ENCODE measurements around the gene CNN2.
A peak's percentile ranks its signal among the peaks of the same experiment; 100 is the strongest.

The CNN2 gene

DNA sequence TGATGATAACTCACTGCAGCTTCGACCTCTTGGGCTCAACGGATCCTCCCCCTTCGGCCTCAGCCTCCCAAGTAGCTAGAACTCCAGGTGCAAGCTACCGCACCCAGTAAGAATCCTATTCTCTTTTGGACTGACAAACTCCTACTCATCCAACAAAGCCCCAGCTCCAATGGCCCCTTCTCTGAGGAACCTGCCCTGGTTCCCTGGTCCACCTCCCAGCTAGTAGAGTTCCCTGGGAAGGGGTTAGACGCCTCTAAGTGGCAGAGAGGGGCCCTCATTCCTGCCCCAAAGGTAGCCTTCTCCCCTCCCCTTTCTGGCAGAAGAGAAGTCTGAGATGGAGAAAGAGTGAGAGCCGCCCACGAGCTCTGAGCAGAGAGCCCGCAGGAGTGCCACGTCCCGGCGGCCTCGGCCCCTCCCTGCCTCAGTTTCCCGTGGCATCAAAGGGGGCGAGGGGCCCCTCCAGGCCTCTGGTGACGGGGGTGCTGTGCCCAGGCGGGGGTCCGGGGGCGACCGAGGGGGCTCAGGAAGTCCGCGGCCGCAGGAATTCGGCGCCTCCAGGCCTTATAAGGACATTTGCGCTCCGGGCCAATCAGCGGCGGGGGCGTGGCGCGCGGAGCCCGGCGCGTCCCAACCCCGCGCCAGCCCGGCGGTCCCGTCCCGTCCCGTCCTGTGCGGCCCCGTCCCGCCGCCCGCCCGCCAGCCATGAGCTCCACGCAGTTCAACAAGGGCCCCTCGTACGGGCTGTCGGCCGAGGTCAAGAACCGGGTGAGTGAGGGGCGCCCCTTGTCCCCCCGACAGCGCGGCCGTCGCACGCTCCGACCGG, at the start of gene CNN2:
TSS of gene CNN2 (plus strand) at position 649 of the 823 bp plus-strand sequence. CDS start at position 703, 54 bp downstream.
- no peak for DNase-seq

DNA sequence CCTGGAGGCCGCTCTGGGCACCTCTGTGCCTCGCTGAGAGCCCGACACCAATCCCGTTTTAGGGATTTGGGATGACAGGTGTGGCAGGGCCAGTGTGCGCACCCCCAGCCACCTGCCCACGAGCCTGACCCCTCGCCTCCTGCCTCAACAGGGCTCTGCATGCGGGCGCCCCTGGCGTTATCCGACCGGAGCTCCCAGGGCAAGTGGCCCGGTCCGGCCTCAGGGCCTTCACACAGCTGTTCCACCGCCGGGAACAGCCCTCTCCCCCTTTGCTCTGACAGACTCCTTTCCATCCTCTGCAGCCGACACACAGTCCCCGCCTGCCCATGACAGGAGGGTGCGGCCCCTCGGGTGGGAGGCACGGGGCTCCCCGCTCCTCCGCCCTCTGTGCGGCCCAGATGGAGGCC, 49.3 kb upstream of the CNN2 start:
- DNase-seq, result no peak

- no peak for DNase-seq
These were observed 47.1 kb upstream of the CNN2 start for GRCh38 chr19:979318-979741.

DNA sequence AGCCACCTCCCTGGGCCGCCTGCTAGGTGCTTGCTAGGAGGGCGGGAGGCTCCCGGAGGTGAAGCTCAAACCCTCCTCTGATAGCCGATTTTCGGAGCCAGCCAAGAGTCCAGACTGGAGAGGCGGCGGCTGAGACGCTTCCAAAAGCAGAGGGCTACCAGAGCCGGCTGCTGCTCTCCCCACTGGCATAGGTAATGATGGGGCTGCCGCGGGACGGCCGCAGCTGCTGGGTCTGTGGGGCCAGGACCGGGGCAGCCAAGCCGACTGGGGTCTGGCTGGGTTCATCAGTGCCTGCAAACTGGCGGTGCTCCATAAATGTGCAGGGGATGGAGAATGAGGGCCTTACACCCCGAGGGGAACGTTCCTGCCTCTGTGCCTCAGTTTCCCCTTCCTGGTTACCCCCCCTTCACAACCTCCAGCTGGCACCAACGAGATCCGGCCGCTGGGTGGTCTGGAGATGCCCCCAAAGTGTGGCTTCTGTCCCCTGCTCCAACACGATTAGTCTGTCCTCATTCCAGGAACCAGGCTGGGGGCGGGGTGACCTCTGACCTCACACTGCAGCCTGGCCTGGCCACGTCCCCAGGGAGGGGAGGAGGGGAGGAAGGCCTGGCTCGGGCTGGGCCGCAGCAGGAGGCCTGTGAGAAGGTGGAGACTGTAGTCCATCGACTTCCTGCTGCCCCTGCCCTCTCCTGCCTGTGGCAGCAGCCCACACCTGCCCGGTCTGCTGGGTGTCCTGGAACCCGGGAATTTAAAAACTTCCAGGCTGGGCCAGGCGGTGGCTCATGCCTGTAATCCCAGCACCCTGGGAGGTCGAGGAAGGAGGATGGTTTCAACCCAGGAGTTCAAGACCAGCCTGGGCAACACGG, 46.0 kb upstream of the CNN2 start:
- no peak for DNase-seq

GRCh38 chr19:982567-983170, 43.7 kb upstream of the CNN2 start:
- no peak for DNase-seq

- peak; percentile 67 for DNase-seq
These were observed 42.0 kb upstream of the CNN2 start, which contains the start of gene WDR18 for GRCh38 chr19:984165-984967. Gene WDR18 (plus strand): TSS chr19:984345. CDS start chr19:984354, 9 bp downstream.

DNA sequence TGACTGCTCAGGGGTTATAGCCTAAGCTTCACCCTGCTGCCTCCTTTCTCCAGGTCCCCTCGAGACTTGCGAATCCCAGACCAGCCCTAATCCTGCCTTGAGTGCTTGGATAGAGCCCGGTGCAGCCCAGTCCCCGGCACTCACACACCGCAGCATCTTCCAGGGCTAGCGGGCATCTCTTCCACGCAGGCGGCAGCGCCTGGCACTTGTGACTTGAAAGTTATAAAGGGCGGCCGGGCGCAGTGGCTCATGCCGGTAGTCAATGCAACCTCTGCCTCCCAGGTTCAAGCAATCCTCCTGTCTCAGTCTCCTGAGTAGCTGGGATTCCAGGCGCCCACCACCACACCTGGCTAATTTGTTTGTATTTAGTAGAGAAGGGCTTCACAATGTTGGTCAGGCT, 40.3 kb upstream of the CNN2 start:
- no peak for DNase-seq

DNA sequence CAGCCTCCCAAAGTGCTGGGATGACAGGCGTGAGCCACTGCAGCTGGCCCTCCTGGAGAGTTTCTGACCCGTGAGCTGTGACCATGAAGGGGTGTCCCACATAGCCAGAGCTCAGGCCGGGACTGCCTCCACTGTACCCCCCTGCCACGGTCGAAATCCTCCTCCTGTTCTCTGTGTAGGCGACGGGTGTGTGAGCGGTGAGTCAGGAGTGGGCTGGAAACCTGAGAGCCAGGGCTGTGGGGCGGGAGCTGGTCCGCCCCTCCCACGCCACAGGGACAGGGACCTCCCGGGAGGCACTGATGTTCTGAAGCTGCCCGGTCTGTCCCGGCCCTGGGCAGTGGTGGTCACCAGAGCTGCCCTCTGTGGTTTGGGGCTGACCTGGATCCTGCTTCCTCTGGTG, 38.3 kb upstream of the CNN2 start:
- DNase-seq, result no peak

GRCh38 chr19:988510-988909, 37.9 kb upstream of the CNN2 start:
- DNase-seq, result no peak

GRCh38 chr19:989381-990081, 36.9 kb upstream of the CNN2 start:
- DNase-seq, result no peak

DNA sequence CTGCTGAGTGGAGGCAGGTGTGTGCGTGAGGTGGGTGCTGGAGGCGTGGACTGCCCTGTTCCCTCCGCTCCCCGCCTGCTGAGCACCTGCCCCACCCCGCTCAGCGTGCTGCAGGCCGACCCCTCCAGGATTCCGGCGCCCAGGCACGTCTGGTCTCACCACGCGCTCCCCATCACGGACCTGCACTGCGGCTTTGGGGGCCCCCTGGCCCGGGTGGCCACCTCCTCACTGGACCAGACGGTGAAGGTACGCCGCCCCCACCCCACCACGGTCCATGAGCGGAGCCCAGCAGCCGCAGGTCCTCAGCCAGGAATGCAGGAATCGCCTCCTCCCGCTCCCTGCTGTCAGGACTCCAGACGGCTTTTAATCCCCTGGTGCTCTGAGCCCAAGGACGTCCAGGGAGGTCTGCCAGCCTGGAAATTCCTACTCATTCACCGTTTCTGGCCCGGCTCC, 36.3 kb upstream of the CNN2 start:
- DNase-seq, result no peak

GRCh38 chr19:990746-991145, 35.7 kb upstream of the CNN2 start:
- DNase-seq, result no peak

DNA sequence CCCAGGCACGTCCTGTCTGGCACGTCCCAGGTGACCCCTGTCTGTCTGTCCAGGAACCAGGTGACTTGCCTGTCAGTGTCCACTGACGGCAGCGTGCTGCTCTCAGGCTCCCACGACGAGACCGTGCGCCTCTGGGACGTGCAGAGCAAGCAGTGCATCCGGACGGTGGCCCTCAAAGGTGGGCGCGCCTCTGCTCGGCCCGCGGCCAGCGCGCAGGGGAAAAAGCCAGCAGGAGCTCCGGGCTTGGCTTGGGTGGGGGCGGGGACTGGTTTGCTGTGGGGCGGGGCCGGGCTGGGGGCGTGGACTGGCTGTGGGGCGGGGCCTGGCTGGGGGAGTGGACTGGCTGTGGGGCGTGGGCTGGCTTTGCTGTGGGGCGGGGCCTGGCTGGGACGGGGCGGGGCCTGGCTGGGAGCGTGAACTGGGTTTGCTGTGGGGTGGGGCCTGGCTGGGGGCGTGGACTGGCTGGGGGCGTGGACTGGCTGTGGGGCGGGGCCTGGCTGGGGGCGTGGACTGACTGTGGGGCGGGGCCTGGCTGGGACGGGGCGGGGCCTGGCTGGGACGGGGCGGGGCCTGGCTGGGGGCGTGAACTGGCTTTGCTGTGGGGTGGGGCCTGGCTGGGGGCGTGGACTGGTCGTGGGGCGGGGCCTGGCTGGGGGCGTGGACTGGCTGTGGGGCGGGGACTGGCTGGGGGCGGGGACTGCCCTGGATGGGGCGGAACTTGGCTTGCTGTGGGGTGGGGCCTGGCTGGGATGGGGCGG, 35.1 kb upstream of the CNN2 start:
- no peak for DNase-seq

- no peak for DNase-seq
These were observed 34.3 kb upstream of the CNN2 start for GRCh38 chr19:991932-992669.

GRCh38 chr19:992670-993055, 33.7 kb upstream of the CNN2 start:
- no peak for DNase-seq

DNA sequence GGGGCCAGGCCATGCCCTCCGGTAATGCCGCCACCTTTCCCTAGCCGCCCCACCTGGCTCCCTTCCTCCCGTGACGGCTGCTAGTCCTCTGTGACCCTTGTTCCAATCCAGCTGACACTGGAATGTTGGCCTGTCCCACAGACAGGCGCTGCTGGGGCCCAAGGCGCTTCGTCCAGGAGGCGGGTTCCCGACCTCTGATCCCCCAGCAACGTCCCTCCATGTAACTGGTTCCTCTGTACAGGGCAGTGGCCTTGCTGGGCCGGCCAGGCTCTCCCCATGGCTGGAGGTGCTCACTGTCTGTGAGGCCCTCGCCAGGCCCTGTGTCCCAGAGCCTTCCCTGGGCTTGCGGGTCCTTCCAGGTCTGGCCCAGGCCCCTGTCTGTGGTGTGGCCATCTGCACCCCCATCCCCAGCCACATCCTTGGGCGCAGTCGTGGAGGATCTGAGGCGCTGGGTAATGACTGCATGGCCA, 33.0 kb upstream of the CNN2 start:
- DNase-seq, result no peak

DNA sequence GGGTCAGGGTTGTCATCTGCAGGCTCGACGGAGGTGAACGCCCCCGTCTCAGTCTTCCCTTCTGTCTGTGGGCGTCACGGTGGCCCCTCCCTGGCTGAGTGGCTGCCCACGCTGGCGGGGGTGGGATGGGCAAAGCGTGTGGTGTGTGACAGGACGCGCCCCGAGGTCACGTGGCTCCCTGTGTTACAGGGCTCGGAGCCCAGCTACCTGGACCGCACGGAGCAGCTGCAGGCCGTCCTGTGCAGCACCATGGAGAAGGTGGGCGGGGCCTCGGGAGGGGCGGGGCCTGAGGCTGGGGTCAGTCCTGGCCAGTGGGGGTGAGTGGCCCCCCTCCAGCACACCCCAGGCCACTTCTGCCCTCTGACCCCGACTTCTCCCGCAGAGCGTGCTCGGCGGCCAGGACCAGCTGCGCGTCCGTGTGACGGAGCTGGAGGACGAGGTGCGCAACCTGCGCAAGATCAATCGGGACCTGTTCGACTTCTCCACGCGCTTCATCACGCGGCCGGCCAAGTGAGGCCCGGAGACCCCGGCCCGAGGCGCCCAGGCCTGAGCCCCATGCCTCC, 32.5 kb upstream of the CNN2 start:
- no peak for DNase-seq

GRCh38 chr19:994516-994915, 31.9 kb upstream of the CNN2 start:
- no peak for DNase-seq

DNA sequence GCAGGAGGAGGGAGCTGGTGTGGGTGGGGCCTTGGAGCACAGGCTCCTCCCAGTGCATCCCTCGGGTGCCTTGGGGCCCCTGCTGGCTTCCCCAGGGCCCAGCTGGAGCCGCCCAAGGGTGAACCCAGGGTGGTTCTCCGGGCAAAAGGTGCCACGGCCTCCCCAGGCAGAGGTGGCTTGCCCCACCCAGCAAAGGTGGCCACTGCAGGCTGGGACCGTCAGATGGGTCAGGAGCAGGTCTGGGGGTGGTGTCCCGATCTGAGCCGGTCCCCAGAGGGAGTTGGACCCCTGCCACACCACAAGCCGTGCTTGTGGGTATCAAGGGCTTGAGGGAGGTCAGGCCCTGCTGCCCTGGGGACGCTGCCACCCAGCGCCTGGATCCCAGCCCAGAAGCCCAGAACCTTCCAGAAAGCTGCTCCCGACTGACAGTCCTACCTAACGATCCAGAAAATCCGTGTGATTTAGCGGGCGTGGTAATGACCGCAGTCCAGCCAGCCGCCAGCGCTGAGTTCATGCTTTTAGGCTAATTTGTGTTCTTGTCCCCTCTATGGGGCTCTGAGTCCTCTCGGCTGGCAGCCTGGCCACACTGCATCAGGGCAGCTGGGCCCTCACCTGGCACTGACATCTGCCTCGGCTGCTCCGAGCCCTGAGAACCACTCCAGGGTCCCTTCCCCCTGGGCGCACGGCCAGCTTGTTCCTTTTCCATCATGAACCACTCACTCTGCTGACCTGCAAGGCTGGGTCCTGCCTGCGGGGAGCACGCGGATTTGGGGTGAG, 31.2 kb upstream of the CNN2 start:
- no peak for DNase-seq

Data from NCI-H526 treated with DMSO at 0.1 percent for 48 hours (cell line).